ENCODE data around the gene HAND2.

DNA sequence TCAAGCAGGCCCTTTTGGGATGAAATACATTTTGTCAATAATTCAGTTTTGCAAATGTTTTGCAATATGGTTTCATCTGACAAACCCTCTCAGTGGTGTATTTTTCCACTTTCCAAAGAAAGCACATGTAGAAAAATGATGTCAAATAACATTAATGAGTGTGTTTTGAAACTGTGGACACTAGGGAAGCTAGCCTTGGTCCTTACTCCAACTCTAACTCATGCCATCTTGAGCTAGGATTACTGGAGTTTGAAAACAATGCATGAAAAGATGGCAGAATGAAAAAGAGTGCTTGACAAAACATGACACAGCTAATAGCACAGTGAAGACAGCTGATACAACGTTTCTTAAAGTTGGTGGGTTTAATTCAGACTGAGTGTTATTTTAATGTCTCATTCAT is 41.4 kb downstream of the HAND2 start:
- TF ChIP-seq CTCF (IDR thresholded peaks at IDR 0.05; ENCODE audit: insufficient read depth, low read length) (no peak), POLR2AphosphoS5 (IDR thresholded peaks at IDR 0.05; ENCODE audit: low read depth) (no peak)

Measured in HL-60 (cell line).